Parathyroid adenoma (tissue), 2 donors: ENCODE data around the gene KANSL1.
"Not testable (repeated sequence)": the region's sequence is repeated elsewhere in the genome, so short reads cannot be mapped to it uniquely, and the experiment has no call there.

ENCODE experiments used
- H2AFZ ChIP-seq: fragments of 300-600 bp; sonication (generic); one replicate; pipeline ENCODE4 v1.7.0; 2017; ENCODE audit warnings: antibody characterized with exemption, mild to moderate bottlenecking
- H3K27ac ChIP-seq: fragments of 300-600 bp; sonication (generic); one replicate; pipeline ENCODE4 v1.7.0; 2017
- H3K27me3 ChIP-seq: fragments of 300-600 bp; sonication (generic); one replicate; pipeline ENCODE4 v1.7.0; 2017; ENCODE audit warnings: low read length; ENCODE audit not compliant: control insufficient read depth, insufficient read depth
- H3K36me3 ChIP-seq: fragments of 300-600 bp; sonication (generic); one replicate; pipeline ENCODE4 v1.7.0; 2017; ENCODE audit warnings: low read length; ENCODE audit not compliant: control insufficient read depth, insufficient read depth
- H3K4me1 ChIP-seq: fragments of 300-600 bp; sonication (generic); one replicate; pipeline ENCODE4 v1.7.0; 2017; ENCODE audit warnings: control low read depth
- H3K4me2 ChIP-seq: fragments of 300-600 bp; sonication (generic); one replicate; pipeline ENCODE4 v1.7.0; 2017; ENCODE audit warnings: low read length
- H3K4me3 ChIP-seq: fragments of 300-600 bp; sonication (generic); one replicate; pipeline ENCODE4 v1.7.0; 2017; ENCODE audit warnings: low read depth, low read length
- H3K79me2 ChIP-seq: fragments of 300-600 bp; sonication (generic); one replicate; pipeline ENCODE4 v1.7.0; 2017; ENCODE audit warnings: control low read depth
- H3K9ac ChIP-seq: fragments of 300-600 bp; sonication (generic); one replicate; pipeline ENCODE4 v1.7.0; 2017; ENCODE audit warnings: mild to moderate bottlenecking
- H3K9me3 ChIP-seq: fragments of 300-600 bp; sonication (generic); one replicate; pipeline ENCODE4 v1.7.0; 2017; ENCODE audit warnings: low read length; ENCODE audit not compliant: control insufficient read depth
- CTCF ChIP-seq: fragments of 300-600 bp; sonication (generic); IDR thresholded peaks from one replicate; pipeline ENCODE4 v1.7.0; 2017; ENCODE audit warnings: antibody characterized with exemption, mild to moderate bottlenecking
- donor health status: primary hyperparathyroidism.

The KANSL1 gene

DNA sequence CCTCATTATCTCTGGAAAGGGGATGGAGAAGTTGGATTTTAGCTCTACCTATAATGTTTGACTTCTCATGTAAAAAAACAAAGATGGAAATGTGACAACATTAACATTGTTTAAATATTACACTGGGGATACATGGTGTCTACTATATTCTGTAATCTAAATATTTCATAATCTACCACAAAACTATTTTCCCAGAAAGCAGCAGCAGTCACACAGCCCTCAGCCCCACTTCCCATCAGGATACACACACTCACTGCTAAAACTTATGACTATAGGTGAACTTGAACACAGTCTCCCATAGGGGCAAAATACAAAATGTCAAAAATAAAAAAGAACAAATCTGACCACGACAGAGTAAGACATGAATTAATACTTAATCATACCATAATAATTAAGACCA lies 95.7 kb downstream of the KANSL1 start:
- no peak overlapping the region for H3K9ac ChIP-seq
- H3K4me2 ChIP-seq: no peak overlapping the region
- H3K4me3 ChIP-seq: no peak overlapping the region
- no peaks in the 10 kb centered on the region for H3K27me3 ChIP-seq
- no peak overlapping the region for H3K27ac ChIP-seq
- TF ChIP-seq CTCF: no peak
- H2AFZ ChIP-seq: no peak overlapping the region
- H3K9me3 ChIP-seq: no peaks in the 10 kb centered on the region
- H3K79me2 ChIP-seq: peaks cover 23% of the 10 kb centered on the region
- no peaks in the 10 kb centered on the region for H3K4me1 ChIP-seq
- no peaks in the 10 kb centered on the region for H3K36me3 ChIP-seq

- Histone ChIP-seq H3K27ac (no peak overlapping the region), H3K4me1 (no peaks in the 10 kb centered on the region), H3K27me3 (no peaks in the 10 kb centered on the region), H3K4me3 (no peak overlapping the region), H3K4me2 (no peak overlapping the region), H2AFZ (no peak overlapping the region), H3K9me3 (no peaks in the 10 kb centered on the region), H3K79me2 (peaks cover 43% of the 10 kb centered on the region), H3K9ac (no peak overlapping the region), H3K36me3 (no peaks in the 10 kb centered on the region)
- no peak for TF ChIP-seq CTCF
Measured at GRCh38 chr17:46092991-46093390, 100.2 kb downstream of the KANSL1 start.

DNA sequence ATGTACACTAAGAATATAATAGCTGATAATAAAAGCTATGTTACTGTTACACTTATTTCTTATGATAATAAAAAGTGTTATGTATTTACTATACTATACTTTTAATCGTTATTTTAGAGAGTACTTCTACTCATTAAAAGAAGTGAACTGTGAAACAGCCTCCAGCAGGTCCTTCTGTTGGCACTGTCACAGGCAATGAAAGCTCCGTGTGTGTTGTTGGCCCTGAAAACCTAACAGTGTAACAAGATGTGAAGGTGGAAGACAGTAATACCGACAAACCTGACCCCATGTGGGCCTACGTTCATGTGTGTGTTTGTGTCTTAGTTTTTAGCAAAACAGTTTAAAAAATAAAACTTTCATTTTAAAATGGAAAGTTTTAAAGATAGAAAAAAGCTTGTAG lies 102.4 kb downstream of the KANSL1 start:
- H3K4me1 ChIP-seq: no peaks in the 10 kb centered on the region
- H3K9ac ChIP-seq: no peak overlapping the region
- no peaks in the 10 kb centered on the region for H3K9me3 ChIP-seq
- peaks cover 48% of the 10 kb centered on the region for H3K79me2 ChIP-seq
- H2AFZ ChIP-seq: no peak overlapping the region
- no peaks in the 10 kb centered on the region for H3K36me3 ChIP-seq
- H3K27me3 ChIP-seq: no peaks in the 10 kb centered on the region
- H3K4me3 ChIP-seq: no peak overlapping the region
- H3K4me2 ChIP-seq: no peak overlapping the region
- no peak for TF ChIP-seq CTCF
- H3K27ac ChIP-seq: no peak overlapping the region

DNA sequence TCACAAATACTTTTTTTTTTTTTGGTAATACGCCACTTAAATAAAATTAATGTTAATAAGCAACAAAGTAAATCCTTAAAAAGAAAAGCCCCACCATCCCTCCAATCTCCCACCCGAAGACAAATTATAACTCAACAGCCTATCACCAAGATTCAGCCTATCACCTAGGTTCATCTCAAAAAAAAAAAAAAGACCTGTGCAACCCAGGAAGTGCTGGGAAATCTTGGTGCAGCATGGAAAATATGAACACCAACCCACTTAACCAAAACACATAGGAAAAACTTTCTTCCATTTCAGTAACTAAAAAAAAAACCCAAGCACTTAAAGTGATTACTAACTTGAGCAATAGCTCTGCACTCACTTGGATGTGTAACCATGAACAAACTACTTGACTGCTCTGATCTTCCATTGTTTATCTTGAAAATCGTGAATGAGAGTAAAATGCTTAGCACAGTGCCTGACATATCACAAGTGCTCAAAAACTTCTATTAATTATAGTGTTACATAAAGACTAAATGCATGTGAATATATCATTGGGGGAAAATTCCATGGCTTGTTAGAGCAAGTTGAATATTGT lies 103.8 kb downstream of the KANSL1 start:
- H3K4me2 ChIP-seq: no peak overlapping the region
- no peak overlapping the region for H3K27ac ChIP-seq
- no peaks in the 10 kb centered on the region for H3K36me3 ChIP-seq
- no peaks in the 10 kb centered on the region for H3K9me3 ChIP-seq
- H3K79me2 ChIP-seq: peaks cover 48% of the 10 kb centered on the region
- no peak for TF ChIP-seq CTCF
- no peak overlapping the region for H3K4me3 ChIP-seq
- no peaks in the 10 kb centered on the region for H3K4me1 ChIP-seq
- H3K9ac ChIP-seq: no peak overlapping the region
- no peak overlapping the region for H2AFZ ChIP-seq
- H3K27me3 ChIP-seq: no peaks in the 10 kb centered on the region

GRCh38 chr17:46088595-46088994 lies 104.6 kb downstream of the KANSL1 start:
- Histone ChIP-seq H3K4me1 (no peaks in the 10 kb centered on the region), H3K27ac (no peak overlapping the region), H3K9ac (no peak overlapping the region), H3K27me3 (no peaks in the 10 kb centered on the region), H3K4me3 (no peak overlapping the region), H2AFZ (no peak overlapping the region), H3K79me2 (peaks cover 44% of the 10 kb centered on the region), H3K36me3 (no peaks in the 10 kb centered on the region), H3K4me2 (no peak overlapping the region), H3K9me3 (no peaks in the 10 kb centered on the region)
- TF ChIP-seq CTCF: no peak

- not testable (repeated sequence) for H3K4me2 ChIP-seq, H3K4me1 ChIP-seq, H3K9ac ChIP-seq, H3K9me3 ChIP-seq, H3K27me3 ChIP-seq, H3K36me3 ChIP-seq, H3K4me3 ChIP-seq, H2AFZ ChIP-seq, H3K27ac ChIP-seq
- peaks cover 50% of the 10 kb centered on the region for H3K79me2 ChIP-seq
Measured at GRCh38 chr17:46087871-46088270, 105.4 kb downstream of the KANSL1 start.
